SW 1271 (cell line): ENCODE data around the gene GKAP1.
A peak's percentile ranks its signal among the peaks of the same experiment; 100 is the strongest.
"Not testable (repeated sequence)": the region's sequence is repeated elsewhere in the genome, so short reads cannot be mapped to it uniquely, and the experiment has no call there.

Experiments used
- DNase-seq, 2 experiments: peaks; one replicate each; lab custom pipeline; 2025; lab: John Stamatoyannopoulos, UW

Gene GKAP1

DNA sequence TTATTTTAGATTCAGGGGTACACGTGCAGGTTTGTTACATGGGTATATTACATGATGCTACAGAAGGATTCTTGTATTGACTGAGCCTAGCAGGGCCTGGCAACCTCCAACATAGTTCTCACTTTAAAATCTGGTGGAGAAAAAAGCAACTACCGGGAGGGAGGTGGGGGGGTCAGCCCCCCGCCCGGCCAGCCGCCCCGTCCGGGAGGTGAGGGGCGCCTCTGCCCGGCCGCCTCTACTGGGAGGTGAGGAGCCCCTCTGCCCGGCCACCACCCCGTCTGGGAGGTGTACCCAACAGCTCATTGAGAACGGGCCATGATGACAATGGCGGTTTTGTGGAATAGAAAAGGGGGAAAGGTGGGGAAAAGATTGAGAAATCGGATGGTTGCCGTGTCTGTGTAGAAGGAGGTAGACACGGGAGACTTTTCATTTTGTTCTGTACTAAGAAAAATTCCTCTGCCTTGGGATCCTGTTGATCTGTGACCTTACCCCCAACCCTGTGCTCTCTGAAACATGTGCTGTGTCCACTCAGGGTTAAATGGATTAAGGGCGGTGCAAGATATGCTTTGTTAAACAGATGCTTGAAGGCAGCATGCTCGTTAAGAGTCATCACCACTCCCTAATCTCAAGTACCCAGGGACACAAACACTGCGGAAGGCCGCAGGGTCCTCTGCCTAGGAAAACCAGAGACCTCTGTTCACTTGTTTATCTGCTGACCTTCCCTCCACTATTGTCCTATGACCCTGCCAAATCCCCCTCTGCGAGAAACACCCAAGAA lies 88.8 kb downstream of the GKAP1 start:
- DNase-seq = not testable (repeated sequence)

DNA sequence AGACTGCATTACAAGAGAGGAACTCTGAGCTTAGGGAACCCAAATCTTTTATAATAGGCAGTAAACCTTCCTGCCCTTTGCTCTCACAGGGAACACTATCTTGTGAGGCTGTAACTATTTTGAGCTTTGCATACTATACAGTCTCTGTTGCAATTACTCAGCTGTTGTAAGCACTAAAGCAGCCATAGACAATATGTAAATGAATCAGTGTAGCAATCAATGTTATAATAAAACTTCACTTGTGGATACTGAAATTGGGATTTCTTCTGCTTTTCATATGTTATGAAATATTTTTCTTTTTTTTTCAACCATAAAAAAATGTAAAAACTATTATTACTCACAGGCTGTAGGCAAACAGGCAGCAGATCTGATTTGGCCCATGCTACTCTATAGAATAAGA lies 93.1 kb downstream of the GKAP1 start:
- no peak for DNase-seq

DNA sequence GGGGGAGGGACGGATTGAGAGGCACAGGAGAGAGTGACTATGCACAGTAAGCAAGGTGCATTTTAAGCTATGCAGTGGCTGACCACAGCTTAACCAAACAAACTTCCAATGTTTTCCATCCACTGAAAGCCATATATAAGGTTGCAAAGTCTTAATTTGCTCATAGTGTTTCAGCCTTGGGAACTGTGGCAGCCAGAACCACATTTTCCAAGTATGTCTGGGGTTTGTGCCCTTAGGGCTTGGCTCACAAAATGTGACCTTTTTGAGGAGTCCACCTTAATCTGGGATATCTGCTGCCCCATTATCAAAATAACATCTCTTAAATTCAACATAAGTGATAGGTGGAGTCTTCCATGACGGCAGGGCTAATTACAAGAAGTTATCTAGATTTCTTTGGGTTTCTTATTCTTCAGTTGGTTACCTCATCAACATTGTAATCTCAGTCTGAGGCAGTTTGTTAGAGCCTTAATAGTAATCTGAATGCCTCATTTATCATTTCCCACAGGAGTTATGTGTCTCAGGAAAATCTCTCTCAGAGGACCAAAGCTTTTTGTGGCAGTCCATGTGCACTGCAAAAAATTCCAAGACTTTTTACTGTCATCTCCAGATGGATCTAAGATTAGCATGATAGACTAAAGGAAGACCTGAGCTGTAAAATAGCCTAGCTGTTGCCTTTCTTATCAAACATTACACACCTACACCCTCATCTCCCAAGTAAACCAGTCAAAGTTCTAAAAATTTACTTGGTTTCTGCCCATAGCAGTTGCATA lies 94.7 kb downstream of the GKAP1 start:
- DNase-seq = no peak

DNA sequence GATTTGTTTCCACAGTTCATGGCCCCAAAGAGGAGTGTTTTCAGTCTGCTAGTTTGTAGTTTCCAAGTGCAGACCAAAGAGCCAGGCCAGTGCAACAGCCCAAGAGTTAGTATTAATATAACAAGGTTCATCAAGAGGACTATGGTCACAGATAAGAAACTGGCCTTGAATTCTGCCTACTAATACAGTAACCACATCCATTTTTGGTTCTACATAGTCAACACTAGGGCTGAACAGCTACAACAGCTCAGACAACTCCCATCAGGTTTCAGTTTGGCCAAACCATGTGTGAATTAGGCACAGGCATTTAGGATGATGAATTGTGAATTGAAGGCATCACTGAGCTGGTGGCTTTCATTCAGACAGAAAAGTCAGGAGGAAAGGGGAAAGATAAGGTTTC lies 96.1 kb downstream of the GKAP1 start:
- DNase-seq = no peak

DNA sequence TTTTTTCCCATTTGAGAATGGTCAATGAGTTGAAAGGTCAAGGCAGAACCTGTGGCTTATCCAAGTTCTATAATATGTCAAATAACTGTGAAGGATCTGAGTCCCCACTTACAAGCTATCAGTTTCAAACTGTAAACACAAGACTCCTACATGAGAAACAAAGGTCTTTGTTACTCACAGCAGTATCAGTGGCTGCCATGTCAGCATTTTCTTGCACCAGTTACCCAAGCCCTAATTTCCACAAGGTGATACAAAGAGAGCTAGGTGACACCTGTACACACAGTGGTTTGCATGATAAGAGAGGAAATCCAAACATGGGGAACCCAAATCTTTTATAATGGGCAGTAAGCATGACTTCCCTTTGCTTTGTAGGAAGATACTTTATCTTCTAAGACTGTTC lies 101.8 kb downstream of the GKAP1 start:
- DNase-seq = no peak

DNA sequence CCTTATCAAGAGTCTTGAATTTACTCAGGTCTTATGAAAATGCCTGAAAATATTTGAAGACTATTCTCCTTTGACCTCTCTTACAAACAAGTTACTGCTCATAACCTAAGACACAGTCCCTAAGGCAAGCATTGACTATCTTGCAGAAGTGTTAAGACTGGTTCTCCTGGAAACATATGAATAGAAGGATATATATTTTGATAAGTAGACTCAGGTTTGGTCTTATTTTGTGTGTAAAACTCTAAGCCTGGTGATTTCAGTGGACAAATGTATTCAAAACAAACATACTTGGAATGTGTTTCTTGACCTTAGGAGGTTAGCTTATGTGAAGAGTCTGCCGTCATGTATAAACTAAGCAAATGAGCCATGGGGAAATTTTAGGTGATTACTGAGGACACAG lies 102.3 kb downstream of the GKAP1 start:
- DNase-seq = no peak

DNA sequence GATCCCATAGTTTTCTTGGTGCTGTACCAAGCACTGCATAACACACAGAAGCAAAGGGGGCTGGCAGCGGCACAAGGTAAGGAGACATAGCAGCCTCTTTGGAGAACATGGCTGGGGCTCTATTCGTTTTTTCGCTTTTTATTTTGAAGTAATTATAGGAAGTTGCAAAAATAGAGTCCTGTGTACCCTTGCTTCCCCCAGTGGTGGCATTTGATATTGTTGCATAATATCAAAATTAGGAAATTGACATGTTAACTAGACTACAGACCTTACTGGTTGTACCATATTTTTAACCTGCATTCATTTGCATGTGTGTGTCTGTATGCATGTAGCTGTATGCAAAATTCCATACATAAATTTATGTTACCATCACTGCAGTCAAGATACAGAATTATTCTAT lies 103.2 kb downstream of the GKAP1 start:
- peak in 1 of 2 experiments; percentile 17 for DNase-seq

DNA sequence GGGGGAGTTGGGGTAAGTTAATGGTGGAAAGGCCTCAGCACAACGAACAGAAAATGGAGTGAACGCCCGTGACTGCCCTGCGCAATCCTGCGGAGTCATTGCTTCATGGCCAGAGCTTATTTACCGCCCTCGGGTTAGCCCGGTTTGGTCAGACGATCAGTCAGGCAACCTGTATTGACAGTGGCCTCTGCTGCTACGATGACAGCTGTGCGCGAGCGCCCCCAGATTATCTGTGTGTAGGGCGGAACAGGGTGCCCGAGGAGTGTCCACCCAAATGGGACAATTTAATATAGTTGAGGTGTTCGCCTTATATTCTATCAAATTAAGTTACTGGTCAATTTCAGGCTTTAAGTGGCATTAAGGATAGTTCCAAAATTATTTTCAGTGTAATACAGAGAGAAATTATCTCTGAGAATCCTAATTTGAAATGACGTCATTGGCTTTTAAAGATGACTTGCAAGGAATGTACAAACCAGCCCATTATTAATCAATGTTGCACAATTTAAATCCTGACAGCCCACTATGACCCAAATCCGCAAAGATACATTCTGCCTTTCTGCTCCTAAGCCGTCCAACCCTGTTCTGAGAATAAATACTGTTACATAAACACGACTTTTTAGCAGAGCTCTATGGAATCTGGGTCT lies 108.9 kb downstream of the GKAP1 start:
- peak; percentile 19 to 58 for DNase-seq

DNA sequence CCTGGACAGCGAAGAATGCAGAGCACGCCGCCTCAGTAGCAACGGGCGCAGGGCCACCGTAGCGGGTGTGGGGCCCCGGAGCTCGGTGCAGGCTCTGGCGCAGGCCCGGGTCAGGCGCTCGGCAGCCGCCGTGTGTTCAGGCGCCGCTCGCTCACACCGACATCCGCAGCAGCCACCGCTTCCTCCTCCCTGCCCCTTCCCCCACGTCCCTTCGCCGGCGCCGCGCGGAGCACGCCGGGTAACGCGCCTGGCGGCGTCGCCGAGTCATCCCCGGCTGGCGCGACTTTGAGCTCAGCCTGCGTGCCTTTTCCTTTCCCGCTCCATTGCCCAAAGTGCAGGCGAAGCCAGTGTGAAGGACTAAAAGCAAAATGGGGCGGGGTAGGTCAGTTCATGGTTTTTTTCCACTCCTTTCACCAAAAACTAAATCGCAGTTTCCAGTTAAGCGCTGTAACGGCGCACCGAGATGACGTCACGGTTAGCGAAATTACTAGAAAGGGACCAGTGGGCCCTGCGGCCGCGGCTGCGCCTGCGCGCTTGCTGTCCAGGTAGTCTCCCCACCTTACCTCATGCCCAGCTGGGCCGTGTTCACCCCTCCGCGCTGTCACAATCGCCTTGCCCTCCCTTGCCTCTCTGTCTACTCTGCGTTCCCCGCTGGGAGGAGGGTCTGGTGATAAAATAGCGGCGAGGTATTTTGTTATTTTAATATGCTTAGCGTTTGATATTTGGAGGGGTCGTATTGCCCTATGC lies 109.6 kb downstream of the GKAP1 start, which contains the start of gene UBQLN1:
Gene UBQLN1, minus strand, starts transcription at position 191 of the 747 bp plus-strand sequence. CDS start 279 bp downstream, outside the sequence.
- peak; percentile 67 to 93 for DNase-seq

DNA sequence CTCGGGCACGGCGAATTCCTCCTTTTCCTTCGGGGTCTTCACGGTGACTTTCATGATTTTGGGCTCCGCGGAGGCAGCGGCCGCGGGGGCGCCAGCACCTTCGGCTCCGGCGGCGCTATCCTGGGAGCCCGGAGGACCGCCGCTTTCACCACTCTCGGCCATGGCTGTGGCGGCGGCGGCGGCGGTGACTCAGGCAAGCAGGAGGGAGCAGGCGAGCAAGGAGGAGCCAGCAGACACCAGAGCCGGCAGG lies 110.1 kb downstream of the GKAP1 start:
- peak; percentile 16 to 85 for DNase-seq

DNA sequence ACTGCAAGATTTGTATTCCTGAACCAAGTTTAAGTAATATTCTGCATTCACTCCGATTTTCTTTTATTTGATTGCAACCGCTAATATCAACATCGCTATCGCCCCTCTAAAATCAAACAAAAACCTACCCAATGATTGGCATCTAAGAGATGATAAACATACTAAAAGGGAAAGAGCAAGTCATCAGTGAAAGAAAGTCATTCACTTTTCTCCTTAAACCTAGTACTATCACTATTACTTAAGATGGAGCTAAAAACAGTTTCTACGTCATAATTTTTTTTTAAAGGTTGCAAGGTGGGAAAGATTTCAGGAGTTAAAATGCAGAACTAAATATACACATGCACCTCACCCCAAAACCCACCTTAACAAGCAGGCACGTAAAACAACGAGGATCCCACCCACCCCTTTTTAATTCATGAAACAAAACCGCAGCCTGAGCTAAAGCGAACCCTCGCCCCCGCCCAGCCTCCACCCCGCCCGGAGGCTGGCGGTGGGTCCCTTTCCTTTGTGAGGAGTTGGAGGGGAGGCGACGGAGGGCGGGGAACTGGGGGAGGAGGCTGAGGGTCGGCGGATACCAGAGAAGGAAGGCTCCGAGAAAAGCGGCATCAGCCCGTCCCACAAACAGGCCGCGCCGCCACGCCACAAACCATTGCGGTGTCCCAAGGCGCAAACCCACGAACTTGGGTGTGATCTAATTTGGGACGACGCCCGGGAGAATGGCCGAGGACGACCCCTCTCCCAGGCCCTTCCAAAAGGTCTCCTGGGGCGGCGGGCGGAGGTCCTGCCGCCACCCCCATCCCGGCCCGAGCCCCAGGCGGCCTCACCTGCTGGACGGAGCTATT lies 110.7 kb downstream of the GKAP1 start:
- DNase-seq = peak in 1 of 2 experiments; percentile 45

DNA sequence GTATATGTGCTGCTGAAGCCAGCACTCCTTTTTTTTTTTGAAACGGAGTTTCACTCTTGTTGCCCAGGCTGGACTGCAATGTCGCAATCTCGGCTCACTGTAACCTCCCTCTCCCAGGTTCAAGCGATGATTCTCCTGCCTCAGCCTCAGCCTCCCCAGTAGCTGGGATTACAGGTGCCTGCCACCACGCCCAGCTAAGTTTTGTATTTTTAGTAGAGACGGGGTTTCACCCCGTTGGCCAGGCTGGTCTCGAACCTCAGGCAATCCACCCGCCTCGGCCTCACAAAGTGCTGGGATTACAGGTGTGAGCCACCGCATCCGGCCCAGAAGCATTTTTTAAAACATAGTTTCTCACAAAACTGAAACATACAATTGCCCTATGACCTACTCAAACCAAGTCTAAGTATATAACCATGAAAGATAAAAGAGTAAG lies 112.3 kb downstream of the GKAP1 start:
- DNase-seq = not testable (repeated sequence)

DNA sequence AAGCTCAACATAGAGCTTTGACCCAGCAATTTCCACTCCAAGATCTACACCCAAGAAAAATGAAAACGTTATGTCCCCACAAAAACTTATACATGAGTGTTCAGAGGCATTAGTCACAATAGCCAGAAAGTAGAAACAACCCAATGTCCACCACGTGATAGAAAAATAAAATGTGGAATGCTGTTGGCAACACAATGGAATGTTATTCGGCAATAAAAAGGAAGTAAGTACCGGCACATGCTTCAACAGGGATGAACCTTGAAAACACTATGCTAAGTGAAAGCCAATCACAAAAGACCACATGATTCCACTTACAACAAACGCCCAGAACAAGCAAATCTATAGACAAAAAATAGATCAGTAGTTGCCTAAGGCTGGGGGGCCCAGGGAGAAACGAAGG lies 115.8 kb downstream of the GKAP1 start:
- peak in 1 of 2 experiments; percentile 53 for DNase-seq

DNA sequence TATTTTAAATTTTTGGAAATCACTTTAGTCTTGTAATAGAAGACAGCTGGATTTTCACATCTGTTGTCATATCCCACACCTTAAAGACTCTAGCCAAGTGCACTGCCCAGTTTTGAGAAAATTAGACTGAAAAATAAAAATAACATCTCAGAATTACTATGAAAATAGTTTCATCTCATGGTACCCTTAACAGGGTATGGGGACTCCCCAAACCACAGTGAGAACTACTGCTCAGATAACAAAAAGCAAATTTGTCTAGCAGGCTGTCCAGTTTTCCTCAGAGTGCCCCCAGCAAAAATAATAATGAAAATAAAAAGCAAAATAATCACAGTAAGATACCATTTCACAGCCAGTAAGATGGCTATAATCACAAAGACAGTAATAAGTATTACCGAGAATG lies 116.3 kb downstream of the GKAP1 start:
- no peak for DNase-seq

DNA sequence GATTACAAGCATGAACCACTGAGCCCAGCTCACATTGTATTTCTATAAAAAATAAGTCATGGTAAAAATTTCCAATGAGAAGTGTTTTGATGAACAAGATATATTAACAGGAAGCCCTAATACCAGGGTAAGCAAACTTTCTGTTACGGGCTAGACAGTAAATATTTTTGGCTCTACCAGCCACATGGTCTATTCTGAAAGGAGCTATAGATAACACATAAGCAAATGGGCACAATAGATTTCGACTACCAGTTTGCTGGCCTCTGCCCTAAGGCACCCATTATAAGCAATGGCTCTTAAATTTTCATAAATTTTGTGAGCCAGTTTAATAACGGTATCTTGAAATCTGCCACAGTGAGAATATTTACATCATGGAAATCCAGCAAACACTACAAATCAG lies 118.0 kb downstream of the GKAP1 start:
- no peak for DNase-seq

DNA sequence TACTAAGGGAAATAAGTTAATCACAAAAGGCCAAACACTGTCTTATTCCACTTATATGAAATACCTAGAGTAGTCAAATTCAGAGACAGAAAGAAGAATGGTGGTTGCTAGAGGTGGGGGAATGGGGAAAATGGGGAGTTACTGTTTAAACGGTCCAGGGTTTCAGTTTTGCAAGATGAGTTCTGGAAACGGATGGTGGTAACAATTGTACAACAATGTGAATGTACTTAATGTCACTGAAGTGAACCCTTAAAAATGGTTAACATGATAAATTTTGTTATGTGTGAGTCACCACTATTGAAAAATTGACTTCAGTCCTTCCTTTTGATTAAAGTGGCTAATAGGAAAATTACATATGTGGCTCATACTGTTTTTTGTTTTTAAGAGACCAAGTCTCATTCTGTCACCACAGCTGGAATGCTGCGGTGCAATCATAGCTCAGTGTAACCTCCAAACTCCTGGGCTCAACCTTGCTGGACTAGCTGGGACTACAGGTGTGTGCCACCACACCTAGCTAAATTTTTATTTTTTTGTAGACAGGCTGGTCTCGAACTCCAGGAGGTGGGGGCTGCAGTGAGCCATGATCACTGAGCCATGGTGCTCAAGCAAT lies 118.5 kb downstream of the GKAP1 start:
- no peak for DNase-seq

DNA sequence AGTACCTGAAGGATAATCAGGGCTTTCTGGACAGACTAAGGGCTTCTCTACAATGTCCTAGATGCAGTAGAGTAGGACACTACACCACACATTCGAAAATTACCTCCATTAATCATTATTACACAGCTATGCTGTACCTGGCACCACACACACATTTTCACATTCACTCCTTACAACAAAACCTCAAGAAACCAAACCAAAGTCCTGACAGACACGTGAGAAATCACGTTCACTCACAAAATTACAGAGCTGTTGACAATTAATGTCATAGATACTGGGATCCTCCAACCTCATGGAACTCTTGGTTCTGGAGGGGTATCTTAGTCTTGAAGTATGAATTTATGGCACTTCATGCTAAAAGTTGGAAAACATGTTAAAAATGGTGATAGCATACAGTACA lies 126.1 kb downstream of the GKAP1 start:
- no peak for DNase-seq
